Heart right ventricle (tissue), 16 donors: Measurements from ENCODE around the gene C17orf107. TPM values are rescaled to one million over a fixed set of nuclear protein-coding genes. Genes with fewer than 3 reads are reported as not detected.

Experiments
- ATAC-seq, 8 donors: fragments of 200-7000 bp; cut with Tn5 transposase; one replicate each; pipeline ENCODE4 v1.9.1; 2020; ENCODE audit warnings: mild to moderate bottlenecking in 8 of 8, moderate library complexity in 8 of 8, moderate number of reproducible peaks in 1 of 8
- DNase-seq, 2 donors: peaks; one replicate each; pipeline ENCODE4 v3.0.0-alpha.2; 2020
- H3K27ac ChIP-seq, 10 donors: fragments of 200-600 bp; sonication (generic) in 2 of 10; one replicate each; pipeline versions ENCODE4 v1.5.0 to v1.8.0; 2020 to 2022; ENCODE audit warnings: mild to moderate bottlenecking in 3 of 10
- H3K27me3 ChIP-seq, 7 donors: fragments of 200-600 bp; one replicate each; pipeline ENCODE4 v1.8.0; 2021 to 2022; ENCODE audit warnings: mild to moderate bottlenecking in 2 of 7
- H3K36me3 ChIP-seq, 9 donors: fragments of 200-600 bp; sonication (generic) in 1 of 9; one replicate each; pipeline versions ENCODE4 v1.5.0 to v1.8.0; 2020 to 2022; ENCODE audit warnings: mild to moderate bottlenecking in 2 of 9
- H3K4me1 ChIP-seq, 9 donors: fragments of 200-600 bp; sonication (generic) in 1 of 9; one replicate each; pipeline versions ENCODE4 v1.5.0 to v1.8.0; 2020 to 2022; ENCODE audit warnings: mild to moderate bottlenecking in 4 of 9
- H3K4me3 ChIP-seq, 10 donors: fragments of 200-600 bp; sonication (generic) in 2 of 10; one replicate each; pipeline versions ENCODE4 v1.5.0 to v1.8.0; 2020 to 2022; ENCODE audit warnings: mild to moderate bottlenecking in 7 of 10, moderate library complexity in 2 of 10
- H3K9me3 ChIP-seq, 11 donors: fragments of 200-600 bp in 10 of 11; sonication (generic) in 2 of 11; one replicate each; pipeline versions ENCODE4 v1.5.0 to v1.8.0; 2013 to 2022; ENCODE audit warnings: mild to moderate bottlenecking in 2 of 11, control low read depth in 1 of 11, moderate library complexity in 1 of 11
- WGBS, 2 donors: extraction: QIAGEN DNeasy Blood & Tissue Kit; methylation state at CpG; one replicate each; pipeline ENCODE4 v1.1.7; 2013; ENCODE audit warnings: inconsistent platforms in 1 of 2; 5-methylcytosine and 5-hydroxymethylcytosine counted together
- intact Hi-C, 10 donors: fragments of 100-400 bp; cut with DNase I; formaldehyde crosslinking; loops; one replicate each; pipeline versions ENCODE4 v1.11.1 to v1.14.2; 2022
- polyA plus RNA-seq, 2 donors: library from polyadenylated mRNA; stranded (reverse); fragments of 200-250 nt; gene quantifications; one replicate each; pipeline ENCODE4 v1.2.3, GENCODE V29; 2013
- total RNA-seq, 10 donors: library from RNA; stranded (reverse); fragmentation: NEBNext Ultra II Directional in 3 of 10; extraction: Animal tissue kit (Norgen Biotek cat#: 25700) in 3 of 10; gene quantifications; one replicate each; pipeline versions ENCODE4 v1.2.1 to v1.2.4, GENCODE V29; 2021 to 2023
- TF ChIP-seq, protein P1 (sequence below), 9 donors: fragments of 200-600 bp; sonication (generic) in 2 of 9; IDR thresholded peaks; one replicate each; pipeline versions ENCODE4 v1.5.0 to v1.8.0; 2021 to 2022; ENCODE audit warnings: antibody characterized with exemption in 9 of 9, mild to moderate bottlenecking in 5 of 9, moderate library complexity in 1 of 9
- donor health status: Arrhythmogenic right ventricular cardiomyopathy.
- donor health status: ischemic (EF 13 %, LVEDD 7.1; RV severe dilation, severe dysfunction).
- donor health status: healthy with polysubstance abuse.
- donor health status: DM: no; HTN: yes; CAD: no.
- donor health status: DM: no; HTN: no; CAD: no.
- donor health status: ischemic (EF 25% LVEDD 6.9; RV normal size, moderate dysfunction).
- donor health status: ischemic (EF 25% LVEDD 5.7; RV mildly dilated, moderate dysfunction).
- donor health status: healthy.
- donor health status: DM: yes; HTN: yes; CAD: no.
- donor health status: Ischemic cardiomyopathy.
- donor health status: ischemic (EF 35%, LVEDD 5.7; RV mildly dilated, moderate dysfunction).
- donor health status: nonischemic (EF 11% LVEDD 7.7; RV severe dilation, severe dysfunction).
- donor health status: DM: yes; HTN: yes; CAD: no.
- donor health status: PGD.
- donor health status: ischemic (EF 29% LVEDD 5.4; RV normal size, mild dysfunction).
- donor health status: nonischemic (EF 23%, LVEDD 6.1; RV moderate dilation, normal function).

C17orf107 gene
- total and polyA plus RNA-seq, 12 donors = 0.28 to 0.86 (median 0.44) TPM; not detected in 1

DNA sequence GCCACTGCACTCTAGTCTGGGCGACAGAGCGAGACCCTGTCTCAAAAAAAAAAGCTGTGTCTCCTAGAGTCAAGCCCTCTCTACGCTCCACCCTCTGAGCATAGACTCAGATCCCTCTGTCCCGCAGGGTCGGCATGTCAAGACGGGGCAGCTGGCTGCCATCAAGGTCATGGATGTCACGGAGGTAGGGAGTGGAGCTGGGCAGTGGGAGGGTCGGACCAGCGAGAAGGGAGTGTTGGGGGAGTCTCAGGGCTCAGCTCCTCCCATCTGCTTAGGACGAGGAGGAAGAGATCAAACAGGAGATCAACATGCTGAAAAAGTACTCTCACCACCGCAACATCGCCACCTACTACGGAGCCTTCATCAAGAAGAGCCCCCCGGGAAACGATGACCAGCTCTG lies 18.5 kb upstream of the C17orf107 start:
- no peak for ATAC-seq
- no peak overlapping the region for H3K4me3 ChIP-seq
- peaks cover 0 to 28% (median 0%) of the 10 kb centered on the region in 9 donors for H3K4me1 ChIP-seq
- DNase-seq = no peak
- intact Hi-C loops = loop anchor here in 7 of 10 donors (5.0 to 10.0 kb wide), 4 partner anchors 34 to 146 kb away; partner anchors contain the start of genes MINK1 (in 3 of the 7), CXCL16 (in 2 of the 7), MED11 (in 2 of the 7) and ZMYND15 (in 2 of the 7)
- no peaks in the 10 kb centered on the region for H3K27me3 ChIP-seq
- WGBS, 2 donors = 85 to 86% methylated on average over 15 of the region's 15 CpGs
- no peak overlapping the region for H3K27ac ChIP-seq
- peaks cover 0 to 76% (median 17%) of the 10 kb centered on the region in 9 donors for H3K36me3 ChIP-seq
- TF ChIP-seq, protein P1, sequence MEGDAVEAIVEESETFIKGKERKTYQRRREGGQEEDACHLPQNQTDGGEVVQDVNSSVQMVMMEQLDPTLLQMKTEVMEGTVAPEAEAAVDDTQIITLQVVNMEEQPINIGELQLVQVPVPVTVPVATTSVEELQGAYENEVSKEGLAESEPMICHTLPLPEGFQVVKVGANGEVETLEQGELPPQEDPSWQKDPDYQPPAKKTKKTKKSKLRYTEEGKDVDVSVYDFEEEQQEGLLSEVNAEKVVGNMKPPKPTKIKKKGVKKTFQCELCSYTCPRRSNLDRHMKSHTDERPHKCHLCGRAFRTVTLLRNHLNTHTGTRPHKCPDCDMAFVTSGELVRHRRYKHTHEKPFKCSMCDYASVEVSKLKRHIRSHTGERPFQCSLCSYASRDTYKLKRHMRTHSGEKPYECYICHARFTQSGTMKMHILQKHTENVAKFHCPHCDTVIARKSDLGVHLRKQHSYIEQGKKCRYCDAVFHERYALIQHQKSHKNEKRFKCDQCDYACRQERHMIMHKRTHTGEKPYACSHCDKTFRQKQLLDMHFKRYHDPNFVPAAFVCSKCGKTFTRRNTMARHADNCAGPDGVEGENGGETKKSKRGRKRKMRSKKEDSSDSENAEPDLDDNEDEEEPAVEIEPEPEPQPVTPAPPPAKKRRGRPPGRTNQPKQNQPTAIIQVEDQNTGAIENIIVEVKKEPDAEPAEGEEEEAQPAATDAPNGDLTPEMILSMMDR (IDR thresholded peaks at IDR 0.05) = no peak
- H3K9me3 ChIP-seq = no peaks in the 10 kb centered on the region

DNA sequence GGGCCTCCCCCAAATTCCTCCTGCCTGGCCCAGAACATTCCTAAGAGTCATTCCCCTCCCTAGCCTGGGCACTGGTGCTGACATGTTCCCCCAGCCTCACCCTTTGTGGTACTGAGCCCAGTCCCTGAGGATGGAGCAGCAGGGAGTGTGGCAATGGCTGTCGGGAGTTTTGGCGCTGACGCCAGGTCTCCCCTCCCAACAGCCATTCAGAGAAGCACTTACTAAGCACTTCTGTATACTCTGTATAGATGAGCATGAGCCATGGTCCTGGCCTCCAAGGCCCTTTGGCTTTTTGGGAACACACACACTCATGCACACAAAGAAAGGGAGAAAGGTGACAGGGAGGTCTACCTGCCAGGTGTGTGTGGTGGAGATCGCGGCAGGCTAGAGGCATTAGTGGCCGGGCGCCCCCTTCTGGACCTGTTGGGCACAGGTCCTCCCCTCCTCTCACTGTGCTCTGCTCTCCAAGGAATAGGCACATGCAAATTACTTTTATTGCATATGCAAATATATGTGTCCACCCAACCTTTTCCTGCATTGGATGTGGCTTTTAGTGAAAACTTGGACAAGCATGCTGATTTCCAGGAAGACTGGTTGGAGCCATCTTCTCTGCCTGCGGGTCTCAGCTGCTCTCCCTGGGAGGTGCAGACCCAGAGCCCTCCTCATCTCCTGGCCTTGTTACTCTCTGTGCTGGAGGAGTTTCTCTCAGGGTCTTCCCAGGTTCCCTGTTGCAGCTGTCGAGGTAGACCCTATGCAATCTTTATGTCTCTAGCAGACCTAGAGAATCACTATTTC lies 17.4 kb upstream of the C17orf107 start:
- H3K4me1 ChIP-seq = peaks cover 0 to 19% (median 0%) of the 10 kb centered on the region in 9 donors
- intact Hi-C loops = loop anchor here in 7 of 10 donors (5.0 to 10.0 kb wide), 4 partner anchors 35 to 147 kb away; partner anchors contain the start of genes MINK1 (in 3 of the 7), CXCL16 (in 2 of the 7), MED11 (in 2 of the 7) and ZMYND15 (in 2 of the 7)
- 39 to 40% methylated on average over 9 of the region's 9 CpGs for WGBS, 2 donors
- DNase-seq (peak; percentile 51 to 57), ATAC-seq (peak; percentile 58 to 82 (median 74))
- TF ChIP-seq, protein P1 (IDR thresholded peaks at IDR 0.05) = peak; percentile 54 to 94 (median 82)
- H3K27me3 ChIP-seq = no peaks in the 10 kb centered on the region
- H3K36me3 ChIP-seq = peaks cover 0 to 87% (median 27%) of the 10 kb centered on the region in 9 donors
- H3K9me3 ChIP-seq = no peaks in the 10 kb centered on the region
- no peak overlapping the region for H3K27ac ChIP-seq
- no peak overlapping the region for H3K4me3 ChIP-seq

DNA sequence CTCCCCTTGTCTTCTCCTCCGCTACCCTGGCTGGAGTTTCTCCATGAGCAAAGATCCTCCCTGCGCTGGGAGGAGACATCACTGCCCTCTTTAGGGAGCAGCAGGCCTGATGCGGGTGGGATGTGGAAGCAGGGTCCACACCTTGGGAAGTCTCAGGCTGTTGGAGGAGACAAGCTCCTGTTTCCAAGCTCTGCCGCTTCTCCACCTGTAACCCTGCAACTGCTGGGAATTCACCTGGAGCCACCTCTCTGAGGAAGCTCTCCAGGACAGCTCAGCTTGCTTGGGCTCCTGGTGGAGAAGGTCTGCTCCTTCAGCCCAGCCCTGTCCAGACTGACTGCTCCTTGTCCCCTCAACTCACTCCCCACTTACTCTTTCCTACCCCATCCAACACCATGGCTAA lies 14.8 kb upstream of the C17orf107 start:
- TF ChIP-seq, protein P1 (IDR thresholded peaks at IDR 0.05) = no peak
- H3K9me3 ChIP-seq = no peaks in the 10 kb centered on the region
- H3K27ac ChIP-seq = no peak overlapping the region
- H3K4me1 ChIP-seq = peaks cover 0 to 9% (median 0%) of the 10 kb centered on the region in 9 donors
- DNase-seq = no peak
- WGBS, 2 donors = 96 to 97% methylated on average over 4 of the region's 4 CpGs
- intact Hi-C loops = loop anchor here in 7 of 10 donors (5.0 to 10.0 kb wide), 4 partner anchors 37 to 150 kb away; partner anchors contain the start of genes MINK1 (in 3 of the 7), CXCL16 (in 2 of the 7), MED11 (in 2 of the 7) and ZMYND15 (in 2 of the 7)
- H3K27me3 ChIP-seq = no peaks in the 10 kb centered on the region
- no peak overlapping the region for H3K4me3 ChIP-seq
- ATAC-seq = no peak
- peaks cover 0 to 90% (median 35%) of the 10 kb centered on the region in 9 donors for H3K36me3 ChIP-seq

DNA sequence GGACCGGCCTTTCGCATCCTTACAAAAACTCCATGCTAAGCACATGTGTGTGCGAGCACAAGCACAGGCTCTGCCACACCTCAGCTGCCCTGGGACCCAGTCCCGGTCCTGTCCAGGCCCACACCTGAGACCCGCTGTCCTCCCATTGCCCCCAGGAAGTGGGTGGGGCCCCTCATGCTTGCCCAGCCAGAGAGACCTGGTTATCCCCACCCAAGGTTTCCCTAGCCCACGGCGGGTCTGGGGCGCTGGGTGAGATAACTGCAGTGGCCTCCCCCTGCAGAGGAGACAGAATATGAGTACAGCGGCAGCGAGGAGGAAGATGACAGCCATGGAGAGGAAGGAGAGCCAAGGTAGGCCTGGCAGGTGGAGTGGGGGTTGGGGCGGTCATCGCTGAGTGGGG lies 12.5 kb upstream of the C17orf107 start:
- intact Hi-C loops = loop anchor here in 8 of 10 donors (2.0 to 10.0 kb wide), 8 partner anchors 52 to 325 kb away; partner anchors contain the start of genes MED11 (in 6 of the 8), CXCL16 (in 4 of the 8), ZMYND15 (in 4 of the 8) and GLTPD2 (in 3 of the 8)
- Histone ChIP-seq H3K4me3 (no peak overlapping the region), H3K36me3 (peaks cover 6 to 94% (median 52%) of the 10 kb centered on the region in 9 donors), H3K4me1 (peaks cover 0 to 6% (median 0%) of the 10 kb centered on the region in 9 donors), H3K27me3 (no peaks in the 10 kb centered on the region), H3K9me3 (no peaks in the 10 kb centered on the region), H3K27ac (no peak overlapping the region)
- TF ChIP-seq, protein P1 (IDR thresholded peaks at IDR 0.05) = no peak
- 92 to 95% methylated on average over 12 of the region's 12 CpGs for WGBS, 2 donors
- DNase-seq = no peak
- no peak for ATAC-seq
